HL-60 (cell line): ENCODE results near the gene ADAM17.

Experiments
- POLR2AphosphoS5 ChIP-seq: IDR thresholded peaks from 2 replicates; pipeline ENCODE4 v1.6.1; 2012; ENCODE audit warnings: low read depth
- TF ChIP-seq, protein P1 (sequence below): IDR thresholded peaks from 2 replicates; pipeline ENCODE4 v1.6.1; 2012; ENCODE audit warnings: low read depth; ENCODE audit not compliant: insufficient replicate concordance

- TF ChIP-seq, protein P1, sequence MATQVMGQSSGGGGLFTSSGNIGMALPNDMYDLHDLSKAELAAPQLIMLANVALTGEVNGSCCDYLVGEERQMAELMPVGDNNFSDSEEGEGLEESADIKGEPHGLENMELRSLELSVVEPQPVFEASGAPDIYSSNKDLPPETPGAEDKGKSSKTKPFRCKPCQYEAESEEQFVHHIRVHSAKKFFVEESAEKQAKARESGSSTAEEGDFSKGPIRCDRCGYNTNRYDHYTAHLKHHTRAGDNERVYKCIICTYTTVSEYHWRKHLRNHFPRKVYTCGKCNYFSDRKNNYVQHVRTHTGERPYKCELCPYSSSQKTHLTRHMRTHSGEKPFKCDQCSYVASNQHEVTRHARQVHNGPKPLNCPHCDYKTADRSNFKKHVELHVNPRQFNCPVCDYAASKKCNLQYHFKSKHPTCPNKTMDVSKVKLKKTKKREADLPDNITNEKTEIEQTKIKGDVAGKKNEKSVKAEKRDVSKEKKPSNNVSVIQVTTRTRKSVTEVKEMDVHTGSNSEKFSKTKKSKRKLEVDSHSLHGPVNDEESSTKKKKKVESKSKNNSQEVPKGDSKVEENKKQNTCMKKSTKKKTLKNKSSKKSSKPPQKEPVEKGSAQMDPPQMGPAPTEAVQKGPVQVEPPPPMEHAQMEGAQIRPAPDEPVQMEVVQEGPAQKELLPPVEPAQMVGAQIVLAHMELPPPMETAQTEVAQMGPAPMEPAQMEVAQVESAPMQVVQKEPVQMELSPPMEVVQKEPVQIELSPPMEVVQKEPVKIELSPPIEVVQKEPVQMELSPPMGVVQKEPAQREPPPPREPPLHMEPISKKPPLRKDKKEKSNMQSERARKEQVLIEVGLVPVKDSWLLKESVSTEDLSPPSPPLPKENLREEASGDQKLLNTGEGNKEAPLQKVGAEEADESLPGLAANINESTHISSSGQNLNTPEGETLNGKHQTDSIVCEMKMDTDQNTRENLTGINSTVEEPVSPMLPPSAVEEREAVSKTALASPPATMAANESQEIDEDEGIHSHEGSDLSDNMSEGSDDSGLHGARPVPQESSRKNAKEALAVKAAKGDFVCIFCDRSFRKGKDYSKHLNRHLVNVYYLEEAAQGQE = no peak
- TF ChIP-seq POLR2AphosphoS5 = no peak
Measured at GRCh38 chr2:9441556-9441955, 114.1 kb downstream of the ADAM17 start.
